ENCODE results near the gene HOOK2. TPM values are rescaled to one million over a fixed set of nuclear protein-coding genes. Genes with fewer than 3 reads are reported as not detected.
"Not testable (repeated sequence)": the region's sequence is repeated elsewhere in the genome, so short reads cannot be mapped to it uniquely, and the experiment has no call there.

Gene HOOK2
- total RNA-seq, 1 donor from 2014 or later = 13.3 TPM

DNA sequence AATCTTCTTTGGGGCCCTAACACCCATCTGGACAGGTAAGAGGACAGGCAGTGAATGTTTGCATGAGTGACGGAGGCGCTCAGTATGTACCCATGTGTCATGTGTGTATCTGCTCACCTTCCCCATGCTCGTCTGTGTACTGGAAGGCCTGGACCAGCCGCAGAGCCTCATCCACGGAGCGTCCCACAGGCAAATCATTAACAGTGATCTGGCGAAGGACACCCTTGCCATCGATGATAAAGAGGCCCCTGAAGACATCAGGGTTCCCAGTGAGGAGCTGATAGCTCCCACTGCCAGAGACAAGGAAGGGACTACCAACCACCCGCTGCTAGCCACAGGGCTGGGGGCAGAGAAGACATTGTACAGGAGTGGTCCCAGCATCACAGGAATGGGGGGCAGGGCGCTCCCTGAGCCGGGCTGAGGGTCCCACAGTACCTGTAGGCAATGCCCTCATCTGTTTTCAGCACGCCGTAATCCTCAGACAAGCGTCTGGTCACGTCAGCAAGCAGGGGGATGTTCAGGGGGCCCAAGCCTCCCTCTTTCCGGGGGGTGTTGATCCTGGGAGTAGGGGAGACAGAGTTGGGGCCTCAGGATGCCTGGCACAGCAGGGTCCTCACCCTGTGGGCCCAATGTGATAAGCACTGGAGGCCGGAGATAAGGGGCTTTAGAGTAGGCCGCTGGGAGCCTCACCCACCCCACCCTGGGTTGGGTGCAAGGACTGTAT, 24.6 kb upstream of the HOOK2 start:
- peak overlapping the region; percentile 87 for H3K4me3 Mint-ChIP-seq
- no peak overlapping the region for H3K27ac Mint-ChIP-seq
- peaks cover 33% of the 10 kb centered on the region for H3K4me1 Mint-ChIP-seq (ENCODE audit: low read depth)
- no peaks in the 10 kb centered on the region for H3K27me3 Mint-ChIP-seq (ENCODE audit: insufficient read depth)
- DNase-seq (ENCODE audit: low spot score) = no peak
- H3K36me3 Mint-ChIP-seq (ENCODE audit: low read depth) = peaks cover 17% of the 10 kb centered on the region
- H3K9me3 Mint-ChIP-seq = no peaks in the 10 kb centered on the region
- intact Hi-C loops (cut with micrococcal nuclease) = no loop called here

- intact Hi-C loops (cut with micrococcal nuclease); H3K9me3 Mint-ChIP-seq; H3K27me3 Mint-ChIP-seq (ENCODE audit: insufficient read depth); H3K27ac Mint-ChIP-seq; H3K4me3 Mint-ChIP-seq; DNase-seq (ENCODE audit: low spot score): not testable (repeated sequence)
- Mint-ChIP-seq H3K4me1 (ENCODE audit: low read depth) (peaks cover 41% of the 10 kb centered on the region), H3K36me3 (ENCODE audit: low read depth) (peaks cover 27% of the 10 kb centered on the region)
These were observed 22.3 kb upstream of the HOOK2 start for GRCh38 chr19:12797607-12798006.

DNA sequence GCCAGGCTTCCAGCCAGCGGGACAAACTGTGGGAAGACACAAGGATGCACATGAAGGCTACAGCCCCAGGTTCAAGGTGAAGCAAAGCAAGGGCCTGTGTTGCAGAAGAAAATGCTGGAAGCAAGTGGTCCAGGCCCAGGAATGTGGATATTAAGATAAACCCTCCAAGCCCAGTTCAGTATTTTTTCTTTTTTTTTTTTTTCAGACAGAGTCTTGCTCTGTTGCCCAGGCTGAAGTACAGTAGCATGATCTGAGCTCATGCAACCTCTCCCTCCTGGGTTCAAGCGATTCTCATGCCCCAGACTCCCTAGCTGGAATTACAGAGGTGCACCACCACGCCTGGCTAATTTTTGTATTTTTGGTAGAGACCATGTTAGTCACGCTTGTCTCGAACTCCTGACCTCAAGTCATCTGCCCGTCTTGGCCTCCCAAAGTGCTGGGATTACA, 21.8 kb upstream of the HOOK2 start:
- Mint-ChIP-seq H3K4me1 (ENCODE audit: low read depth) (peaks cover 37% of the 10 kb centered on the region), H3K4me3 (no peak overlapping the region), H3K9me3 (no peaks in the 10 kb centered on the region), H3K27me3 (ENCODE audit: insufficient read depth) (no peaks in the 10 kb centered on the region), H3K36me3 (ENCODE audit: low read depth) (peaks cover 29% of the 10 kb centered on the region), H3K27ac (no peak overlapping the region)
- DNase-seq (ENCODE audit: low spot score) = no peak
- intact Hi-C loops (cut with micrococcal nuclease) = no loop called here

- H3K9me3 Mint-ChIP-seq = no peaks in the 10 kb centered on the region
- H3K27me3 Mint-ChIP-seq (ENCODE audit: insufficient read depth) = no peaks in the 10 kb centered on the region
- DNase-seq (ENCODE audit: low spot score) = peak; percentile 75
- H3K27ac Mint-ChIP-seq = peak overlapping the region; percentile 88
- peak overlapping the region; percentile 72 for H3K4me3 Mint-ChIP-seq
- H3K36me3 Mint-ChIP-seq (ENCODE audit: low read depth) = peaks cover 29% of the 10 kb centered on the region
- intact Hi-C loops (cut with micrococcal nuclease) = loop anchor here (1.0 kb wide), 4 partner anchors 19 to 51 kb away; no protein-coding TSS in a partner anchor
- H3K4me1 Mint-ChIP-seq (ENCODE audit: low read depth) = peaks cover 35% of the 10 kb centered on the region
These were observed 21.1 kb upstream of the HOOK2 start for GRCh38 chr19:12796146-12797071.

- no peak for DNase-seq (ENCODE audit: low spot score)
- Mint-ChIP-seq H3K9me3 (no peaks in the 10 kb centered on the region), H3K27ac (peak overlapping the region; percentile 96), H3K4me3 (peak overlapping the region; percentile 85), H3K27me3 (ENCODE audit: insufficient read depth) (no peaks in the 10 kb centered on the region), H3K36me3 (ENCODE audit: low read depth) (peaks cover 24% of the 10 kb centered on the region), H3K4me1 (ENCODE audit: low read depth) (peaks cover 36% of the 10 kb centered on the region)
- intact Hi-C loops (cut with micrococcal nuclease) = loop anchor here (1.0 to 5.0 kb wide), 2 partner anchors 75 to 1708 kb away; partner anchors contain the start of gene LDLR
These were observed 19.6 kb upstream of the HOOK2 start for GRCh38 chr19:12794971-12795381.

- Mint-ChIP-seq H3K4me1 (ENCODE audit: low read depth) (peaks cover 36% of the 10 kb centered on the region), H3K4me3 (peak overlapping the region; percentile 85), H3K27me3 (ENCODE audit: insufficient read depth) (no peaks in the 10 kb centered on the region), H3K27ac (peak overlapping the region; percentile 96), H3K36me3 (ENCODE audit: low read depth) (peaks cover 19% of the 10 kb centered on the region), H3K9me3 (no peaks in the 10 kb centered on the region)
- intact Hi-C loops (cut with micrococcal nuclease) = loop anchor here (1.0 to 5.0 kb wide), 2 partner anchors 74 to 1707 kb away; partner anchors contain the start of gene LDLR
- no peak for DNase-seq (ENCODE audit: low spot score)
These were observed 19.0 kb upstream of the HOOK2 start for GRCh38 chr19:12794196-12794941.

GRCh38 chr19:12793290-12794195, 18.2 kb upstream of the HOOK2 start:
- no peaks in the 10 kb centered on the region for H3K9me3 Mint-ChIP-seq
- peak overlapping the region; percentile 97 for H3K27ac Mint-ChIP-seq
- peaks cover 44% of the 10 kb centered on the region for H3K4me1 Mint-ChIP-seq (ENCODE audit: low read depth)
- intact Hi-C loops (cut with micrococcal nuclease) = loop anchor here (1.0 to 5.0 kb wide), 2 partner anchors 73 to 1706 kb away; partner anchors contain the start of gene LDLR
- peak; percentile 93 for DNase-seq (ENCODE audit: low spot score)
- peaks cover 17% of the 10 kb centered on the region for H3K36me3 Mint-ChIP-seq (ENCODE audit: low read depth)
- H3K27me3 Mint-ChIP-seq (ENCODE audit: insufficient read depth) = no peaks in the 10 kb centered on the region
- H3K4me3 Mint-ChIP-seq = peak overlapping the region; percentile 97

GRCh38 chr19:12792853-12793289, 17.5 kb upstream of the HOOK2 start:
- H3K36me3 Mint-ChIP-seq (ENCODE audit: low read depth) = peaks cover 17% of the 10 kb centered on the region
- no peak for DNase-seq (ENCODE audit: low spot score)
- peak overlapping the region; percentile 97 for H3K4me3 Mint-ChIP-seq
- intact Hi-C loops (cut with micrococcal nuclease) = loop anchor here (5.0 kb wide), 1 partner anchor 1706 kb away; the partner anchor contains the start of gene LDLR
- peak overlapping the region; percentile 97 for H3K27ac Mint-ChIP-seq
- no peaks in the 10 kb centered on the region for H3K27me3 Mint-ChIP-seq (ENCODE audit: insufficient read depth)
- no peaks in the 10 kb centered on the region for H3K9me3 Mint-ChIP-seq
- H3K4me1 Mint-ChIP-seq (ENCODE audit: low read depth) = peaks cover 44% of the 10 kb centered on the region

DNA sequence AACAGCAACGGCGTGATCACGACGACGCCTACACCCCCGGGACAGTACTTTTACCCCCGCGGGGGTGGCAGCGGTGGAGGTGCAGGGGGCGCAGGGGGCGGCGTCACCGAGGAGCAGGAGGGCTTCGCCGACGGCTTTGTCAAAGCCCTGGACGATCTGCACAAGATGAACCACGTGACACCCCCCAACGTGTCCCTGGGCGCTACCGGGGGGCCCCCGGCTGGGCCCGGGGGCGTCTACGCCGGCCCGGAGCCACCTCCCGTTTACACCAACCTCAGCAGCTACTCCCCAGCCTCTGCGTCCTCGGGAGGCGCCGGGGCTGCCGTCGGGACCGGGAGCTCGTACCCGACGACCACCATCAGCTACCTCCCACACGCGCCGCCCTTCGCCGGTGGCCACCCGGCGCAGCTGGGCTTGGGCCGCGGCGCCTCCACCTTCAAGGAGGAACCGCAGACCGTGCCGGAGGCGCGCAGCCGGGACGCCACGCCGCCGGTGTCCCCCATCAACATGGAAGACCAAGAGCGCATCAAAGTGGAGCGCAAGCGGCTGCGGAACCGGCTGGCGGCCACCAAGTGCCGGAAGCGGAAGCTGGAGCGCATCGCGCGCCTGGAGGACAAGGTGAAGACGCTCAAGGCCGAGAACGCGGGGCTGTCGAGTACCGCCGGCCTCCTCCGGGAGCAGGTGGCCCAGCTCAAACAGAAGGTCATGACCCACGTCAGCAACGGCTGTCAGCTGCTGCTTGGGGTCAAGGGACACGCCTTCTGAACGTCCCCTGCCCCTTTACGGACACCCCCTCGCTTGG, 16.9 kb upstream of the HOOK2 start:
- H3K36me3 Mint-ChIP-seq (ENCODE audit: low read depth) = peaks cover 17% of the 10 kb centered on the region
- intact Hi-C loops (cut with micrococcal nuclease) = loop anchor here (5.0 kb wide), 1 partner anchor 1705 kb away; the partner anchor contains the start of gene LDLR

GRCh38 chr19:12791345-12792050, 16.1 kb upstream of the HOOK2 start, which contains the start of gene JUNB:
JUNB (plus strand) TSS chr19:12791486; CDS start chr19:12791772, 286 bp downstream.
- peaks cover 15% of the 10 kb centered on the region for H3K36me3 Mint-ChIP-seq (ENCODE audit: low read depth)
- H3K4me1 Mint-ChIP-seq (ENCODE audit: low read depth) = peaks cover 39% of the 10 kb centered on the region
- peak; percentile 97 for DNase-seq (ENCODE audit: low spot score)
- H3K27me3 Mint-ChIP-seq (ENCODE audit: insufficient read depth) = no peaks in the 10 kb centered on the region
- peak within 1 kb of the TSS; percentile 97 for H3K4me3 Mint-ChIP-seq
- intact Hi-C loops (cut with micrococcal nuclease) = loop anchor here (1.0 to 5.0 kb wide), 5 partner anchors 9 to 1704 kb away; partner anchors contain the start of genes CALR, LDLR and TNPO2
- no peaks in the 10 kb centered on the region for H3K9me3 Mint-ChIP-seq
- H3K27ac Mint-ChIP-seq = peak within 1 kb of the TSS; percentile 97

More for the DNA sequence above, 16.9 kb upstream of the HOOK2 start:
- Mint-ChIP-seq H3K27me3 (ENCODE audit: insufficient read depth) (no peaks in the 10 kb centered on the region), H3K9me3 (no peaks in the 10 kb centered on the region), H3K4me1 (ENCODE audit: low read depth) (peaks cover 44% of the 10 kb centered on the region), H3K27ac (peak overlapping the region; percentile 97), H3K4me3 (peak overlapping the region; percentile 97)
- DNase-seq (ENCODE audit: low spot score) = peak; percentile 73
